ENCODE results near the gene PLCH2. TPM values are rescaled to one million over a fixed set of nuclear protein-coding genes. Genes with fewer than 3 reads are reported as not detected.

PLCH2 gene
- total and polyA plus RNA-seq, 4 donors = 2.1 to 7.9 (median 3.4) TPM

DNA sequence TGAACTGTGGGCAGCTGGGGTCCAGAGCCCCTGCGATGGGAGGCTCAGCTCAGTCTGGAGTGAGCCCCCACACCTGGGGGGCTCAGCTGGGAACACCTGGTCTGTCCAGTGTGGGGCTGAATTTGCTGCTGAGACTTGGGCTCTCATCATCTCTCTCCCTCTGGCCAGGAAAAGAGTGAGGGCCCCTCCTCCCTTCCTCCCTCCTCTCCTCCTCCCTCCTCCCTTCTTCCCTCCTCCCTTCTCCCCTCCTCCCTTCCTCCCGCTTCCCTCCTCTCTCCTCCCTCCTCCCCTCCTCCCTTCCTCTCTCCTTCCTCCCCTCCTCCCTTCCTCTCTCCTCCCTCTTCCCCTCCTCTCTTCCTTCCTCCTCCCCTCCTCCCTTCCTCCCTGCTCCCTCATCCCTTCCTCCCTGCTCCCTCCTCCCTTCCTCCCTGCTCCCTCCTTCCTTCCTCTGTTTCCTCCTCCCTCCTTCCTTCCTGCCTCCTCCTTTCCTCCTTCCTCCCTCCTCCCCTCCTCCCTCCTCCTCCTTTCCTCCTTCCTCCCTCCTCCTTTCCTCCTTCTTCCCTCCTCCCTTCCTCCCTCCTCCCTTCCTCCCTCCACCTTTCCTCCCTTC is 40.2 kb upstream of the PLCH2 start:
- Histone ChIP-seq H3K36me3 (ENCODE audit: control insufficient read depth in 4 of 4, insufficient read depth in 4 of 4, low read length in 4 of 4) (no peaks in the 10 kb centered on the region), H3K9me3 (ENCODE audit: control insufficient read depth in 4 of 4, insufficient read depth in 3 of 4, low read length in 3 of 4) (peaks cover 0 to 1% (median 0%) of the 10 kb centered on the region in 4 donors)
- 65 to 89% methylated on average over 1 of the region's 2 CpGs for WGBS, 2 donors

DNA sequence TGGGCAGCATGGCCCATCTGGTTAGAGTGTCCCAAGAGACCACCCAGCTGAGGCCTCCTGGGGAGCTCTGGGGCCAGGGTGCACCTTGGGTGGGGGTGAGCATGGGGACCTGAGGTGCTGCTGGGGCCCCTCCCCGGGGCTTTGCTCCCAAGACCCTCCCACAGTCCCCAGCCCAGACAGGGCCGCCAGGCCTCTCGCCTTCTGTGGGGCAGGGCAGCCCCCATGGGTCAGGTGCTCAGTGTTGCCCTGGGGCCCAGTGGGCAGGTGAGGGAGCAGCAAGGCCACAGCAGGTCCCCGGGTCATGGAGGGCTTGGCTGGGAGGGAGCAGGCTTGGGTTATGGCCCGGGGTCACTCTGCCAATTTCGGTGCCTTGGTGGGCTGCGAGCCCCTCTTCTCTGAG is 39.2 kb upstream of the PLCH2 start:
- no peaks in the 10 kb centered on the region for H3K36me3 ChIP-seq (ENCODE audit: control insufficient read depth in 4 of 4, insufficient read depth in 4 of 4, low read length in 4 of 4)
- no peak overlapping the region for H3K9ac ChIP-seq (ENCODE audit: insufficient read depth in 1 of 2, low read length in 2 of 2)
- TF ChIP-seq, protein P1, sequence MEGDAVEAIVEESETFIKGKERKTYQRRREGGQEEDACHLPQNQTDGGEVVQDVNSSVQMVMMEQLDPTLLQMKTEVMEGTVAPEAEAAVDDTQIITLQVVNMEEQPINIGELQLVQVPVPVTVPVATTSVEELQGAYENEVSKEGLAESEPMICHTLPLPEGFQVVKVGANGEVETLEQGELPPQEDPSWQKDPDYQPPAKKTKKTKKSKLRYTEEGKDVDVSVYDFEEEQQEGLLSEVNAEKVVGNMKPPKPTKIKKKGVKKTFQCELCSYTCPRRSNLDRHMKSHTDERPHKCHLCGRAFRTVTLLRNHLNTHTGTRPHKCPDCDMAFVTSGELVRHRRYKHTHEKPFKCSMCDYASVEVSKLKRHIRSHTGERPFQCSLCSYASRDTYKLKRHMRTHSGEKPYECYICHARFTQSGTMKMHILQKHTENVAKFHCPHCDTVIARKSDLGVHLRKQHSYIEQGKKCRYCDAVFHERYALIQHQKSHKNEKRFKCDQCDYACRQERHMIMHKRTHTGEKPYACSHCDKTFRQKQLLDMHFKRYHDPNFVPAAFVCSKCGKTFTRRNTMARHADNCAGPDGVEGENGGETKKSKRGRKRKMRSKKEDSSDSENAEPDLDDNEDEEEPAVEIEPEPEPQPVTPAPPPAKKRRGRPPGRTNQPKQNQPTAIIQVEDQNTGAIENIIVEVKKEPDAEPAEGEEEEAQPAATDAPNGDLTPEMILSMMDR (IDR thresholded peaks at IDR 0.05; ENCODE audit: control extremely low read depth, extremely low read depth) = no peak
- no peak overlapping the region for H3K27ac ChIP-seq (ENCODE audit: low read depth in 1 of 2, low read length in 1 of 2)
- ATAC-seq (ENCODE audit: insufficient read depth, low FRiP score) (no peak), DNase-seq (no peak)
- peaks cover 0 to 13% (median 0%) of the 10 kb centered on the region in 5 donors for H3K4me1 ChIP-seq (ENCODE audit: control insufficient read depth in 5 of 5, insufficient read depth in 5 of 5, low read length in 5 of 5)
- no peak overlapping the region for H3K4me3 ChIP-seq
- peaks cover 0 to 1% (median 0%) of the 10 kb centered on the region in 4 donors for H3K9me3 ChIP-seq (ENCODE audit: control insufficient read depth in 4 of 4, insufficient read depth in 3 of 4, low read length in 3 of 4)
- peaks cover 0 to 18% (median 8%) of the 10 kb centered on the region in 3 donors for H3K27me3 ChIP-seq (ENCODE audit: control insufficient read depth in 3 of 3, insufficient read depth in 3 of 3, low read length in 2 of 3)
- 84 to 88% methylated on average over 7 of the region's 7 CpGs for whole genome bisulfite sequencing, 2 donors

More for the DNA sequence above, 40.2 kb upstream of the PLCH2 start:
- Histone ChIP-seq H3K4me1 (ENCODE audit: control insufficient read depth in 5 of 5, insufficient read depth in 5 of 5, low read length in 5 of 5) (peaks cover 0 to 21% (median 0%) of the 10 kb centered on the region in 5 donors), H3K9ac (ENCODE audit: insufficient read depth in 1 of 2, low read length in 2 of 2) (no peak overlapping the region), H3K27me3 (ENCODE audit: control insufficient read depth in 3 of 3, insufficient read depth in 3 of 3, low read length in 2 of 3) (peaks cover 0 to 18% (median 0%) of the 10 kb centered on the region in 3 donors), H3K27ac (ENCODE audit: low read depth in 1 of 2, low read length in 1 of 2) (no peak overlapping the region), H3K4me3 (no peak overlapping the region)
- DNase-seq (no peak), ATAC-seq (ENCODE audit: insufficient read depth, low FRiP score) (no peak)
- TF ChIP-seq, protein P1 (IDR thresholded peaks at IDR 0.05; ENCODE audit: control extremely low read depth, extremely low read depth) = no peak

DNA sequence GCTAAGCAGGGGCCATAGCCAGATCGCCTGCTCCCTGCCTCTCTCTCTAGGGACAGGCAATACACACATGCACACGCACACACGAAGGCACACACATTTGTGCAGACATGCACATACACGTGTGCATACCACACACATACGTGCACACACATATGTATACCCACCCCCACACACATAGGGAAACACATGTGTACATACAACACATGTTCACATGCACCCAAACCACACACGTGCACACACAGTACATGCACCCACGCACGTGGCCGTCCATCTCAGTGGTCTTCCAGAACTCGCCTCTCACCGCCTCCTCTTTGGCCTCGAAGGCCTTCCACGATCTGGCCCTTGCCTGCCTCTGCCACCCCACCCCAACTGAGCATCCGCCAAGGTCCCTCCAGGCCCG is 38.5 kb upstream of the PLCH2 start:
- DNase-seq (no peak), ATAC-seq (ENCODE audit: insufficient read depth, low FRiP score) (no peak)
- Histone ChIP-seq H3K9ac (ENCODE audit: insufficient read depth in 1 of 2, low read length in 2 of 2) (no peak overlapping the region), H3K36me3 (ENCODE audit: control insufficient read depth in 4 of 4, insufficient read depth in 4 of 4, low read length in 4 of 4) (no peaks in the 10 kb centered on the region), H3K9me3 (ENCODE audit: control insufficient read depth in 4 of 4, insufficient read depth in 3 of 4, low read length in 3 of 4) (peaks cover 0 to 1% (median 0%) of the 10 kb centered on the region in 4 donors), H3K27ac (ENCODE audit: low read depth in 1 of 2, low read length in 1 of 2) (no peak overlapping the region), H3K4me3 (no peak overlapping the region), H3K27me3 (ENCODE audit: control insufficient read depth in 3 of 3, insufficient read depth in 3 of 3, low read length in 2 of 3) (peaks cover 0 to 24% (median 16%) of the 10 kb centered on the region in 3 donors), H3K4me1 (ENCODE audit: control insufficient read depth in 5 of 5, insufficient read depth in 5 of 5, low read length in 5 of 5) (peaks cover 0 to 10% (median 0%) of the 10 kb centered on the region in 5 donors)
- TF ChIP-seq, protein P1 (IDR thresholded peaks at IDR 0.05; ENCODE audit: control extremely low read depth, extremely low read depth) = no peak
- 88 to 91% methylated on average over 15 of the region's 15 CpGs for WGBS, 2 donors
